SJSA1 (cell line): ENCODE data around the gene RAB10. TPM values are rescaled to one million over a fixed set of nuclear protein-coding genes. Genes with fewer than 3 reads are reported as not detected.

Experiments
- DNase-seq, 2 experiments: peaks; one replicate each; pipeline ENCODE4 v3.0.0-alpha.2; 2015 to 2020; ENCODE audit warnings: low spot score in 2 of 2, low read depth in 1 of 2
- H3K27ac ChIP-seq: fragments of 250-450 bp; sonication (Bioruptor Pico); 2 replicates; pipeline ENCODE4 v1.5.1; 2020; ENCODE audit warnings: mild to moderate bottlenecking, moderate library complexity
- H3K27me3 ChIP-seq: fragments of 250-450 bp; sonication (Bioruptor Pico); replicated peaks from 2 replicates; pipeline ENCODE4 v1.5.1; 2020; ENCODE audit warnings: mild to moderate bottlenecking, moderate library complexity
- H3K36me3 ChIP-seq: fragments of 250-450 bp; sonication (Bioruptor Pico); 2 replicates; pipeline ENCODE4 v1.5.1; 2020; ENCODE audit warnings: mild to moderate bottlenecking
- H3K4me1 ChIP-seq: fragments of 250-450 bp; sonication (Bioruptor Pico); replicated peaks from 2 replicates; pipeline ENCODE4 v1.6.1; 2021; ENCODE audit warnings: mild to moderate bottlenecking
- H3K4me3 ChIP-seq: fragments of 250-450 bp; sonication (Bioruptor Pico); 2 replicates; pipeline ENCODE4 v1.5.1; 2020; ENCODE audit warnings: mild to moderate bottlenecking
- H3K9me3 ChIP-seq: fragments of 250-450 bp; sonication (Bioruptor Pico); replicated peaks from 2 replicates; pipeline ENCODE4 v1.5.1; 2020; ENCODE audit warnings: mild to moderate bottlenecking
- total RNA-seq: library from RNA; depleted of rRNA; stranded (reverse); fragments of >200 nt; shearing (Covaris generic); gene quantifications from 2 replicates; pipeline ENCODE4 v1.2.3, GENCODE V29; 2014

RAB10 gene
- total RNA-seq, 1 experiment from 2014 or later: 92.7 TPM

- Histone ChIP-seq H3K27me3 (peaks cover 23% of the 10 kb centered on the region), H3K36me3 (no peaks in the 10 kb centered on the region), H3K9me3 (no peaks in the 10 kb centered on the region), H3K4me1 (peaks cover 3% of the 10 kb centered on the region; the same call in 1 of the 2 replicates), H3K27ac (no peak overlapping the region), H3K4me3 (no peak overlapping the region)
- no peak for DNase-seq
Measured at GRCh38 chr2:26172189-26172870, 138.4 kb downstream of the RAB10 start.

GRCh38 chr2:26172871-26173775, 139.2 kb downstream of the RAB10 start, which contains the start of gene GAREM2:
Gene GAREM2, plus strand, starts transcription at chr2:26173088. Its CDS starts 133 bp downstream, at chr2:26173221.
- Histone ChIP-seq H3K27me3 (peaks cover 23% of the 10 kb centered on the region), H3K27ac (no peak within 1 kb of the TSS), H3K36me3 (no peaks in the 10 kb centered on the region), H3K9me3 (no peaks in the 10 kb centered on the region), H3K4me3 (peak within 1 kb of the TSS; percentile 22), H3K4me1 (peaks cover 3% of the 10 kb centered on the region; the same call in 1 of the 2 replicates)
- DNase-seq: no peak

- H3K27me3 ChIP-seq: peaks cover 23% of the 10 kb centered on the region
- peaks cover 3% of the 10 kb centered on the region; the same call in 1 of the 2 replicates for H3K4me1 ChIP-seq
- H3K27ac ChIP-seq: no peak overlapping the region
- H3K36me3 ChIP-seq: no peaks in the 10 kb centered on the region
- H3K9me3 ChIP-seq: no peaks in the 10 kb centered on the region
- no peak for DNase-seq
- H3K4me3 ChIP-seq: no peak overlapping the region
Measured at GRCh38 chr2:26173776-26174482, 140.0 kb downstream of the RAB10 start.

GRCh38 chr2:26174691-26175465, 141.0 kb downstream of the RAB10 start:
- H3K4me1 ChIP-seq: peaks cover 3% of the 10 kb centered on the region; the same call in 1 of the 2 replicates
- H3K27ac ChIP-seq: no peak overlapping the region
- DNase-seq: no peak
- no peaks in the 10 kb centered on the region for H3K9me3 ChIP-seq
- no peaks in the 10 kb centered on the region for H3K36me3 ChIP-seq
- H3K4me3 ChIP-seq: no peak overlapping the region
- H3K27me3 ChIP-seq: peaks cover 23% of the 10 kb centered on the region

GRCh38 chr2:26175466-26176278, 141.8 kb downstream of the RAB10 start:
- H3K27ac ChIP-seq: no peak overlapping the region
- DNase-seq: no peak
- peaks cover 3% of the 10 kb centered on the region; the same call in 1 of the 2 replicates for H3K4me1 ChIP-seq
- no peak overlapping the region for H3K4me3 ChIP-seq
- peaks cover 23% of the 10 kb centered on the region for H3K27me3 ChIP-seq
- H3K9me3 ChIP-seq: no peaks in the 10 kb centered on the region
- H3K36me3 ChIP-seq: no peaks in the 10 kb centered on the region

- DNase-seq: no peak
- Histone ChIP-seq H3K4me3 (no peak overlapping the region), H3K27ac (no peak overlapping the region), H3K9me3 (no peaks in the 10 kb centered on the region), H3K4me1 (peaks cover 3% of the 10 kb centered on the region; the same call in 1 of the 2 replicates), H3K27me3 (peaks cover 22% of the 10 kb centered on the region), H3K36me3 (no peaks in the 10 kb centered on the region)
Measured at GRCh38 chr2:26176279-26176615, 142.4 kb downstream of the RAB10 start.

GRCh38 chr2:26177122-26177521, 143.2 kb downstream of the RAB10 start:
- Histone ChIP-seq H3K36me3 (no peaks in the 10 kb centered on the region), H3K4me3 (no peak overlapping the region), H3K27me3 (peaks cover 17% of the 10 kb centered on the region), H3K4me1 (peaks cover 3% of the 10 kb centered on the region; the same call in 1 of the 2 replicates), H3K27ac (no peak overlapping the region), H3K9me3 (no peaks in the 10 kb centered on the region)
- DNase-seq: no peak

- Histone ChIP-seq H3K9me3 (no peaks in the 10 kb centered on the region), H3K27me3 (peaks cover 11% of the 10 kb centered on the region), H3K27ac (no peak overlapping the region), H3K4me1 (peaks cover under 1% of the 10 kb centered on the region; the same call in 1 of the 2 replicates), H3K4me3 (no peak overlapping the region; the same call in 1 of the 2 replicates), H3K36me3 (no peaks in the 10 kb centered on the region)
- no peak for DNase-seq
Measured at GRCh38 chr2:26178246-26178645, 144.4 kb downstream of the RAB10 start.

GRCh38 chr2:26178746-26179436, 145.0 kb downstream of the RAB10 start:
- no peak for DNase-seq
- Histone ChIP-seq H3K36me3 (no peaks in the 10 kb centered on the region), H3K27me3 (peaks cover 6% of the 10 kb centered on the region; the same call in 1 of the 2 replicates), H3K4me1 (no peaks in the 10 kb centered on the region; the same call in 1 of the 2 replicates), H3K27ac (no peak overlapping the region), H3K9me3 (no peaks in the 10 kb centered on the region), H3K4me3 (peak overlapping the region; percentile 37)

- no peak for DNase-seq
- no peaks in the 10 kb centered on the region for H3K9me3 ChIP-seq
- H3K27ac ChIP-seq: no peak overlapping the region
- peaks cover under 1% of the 10 kb centered on the region; the same call in 1 of the 2 replicates for H3K27me3 ChIP-seq
- no peak overlapping the region for H3K4me3 ChIP-seq
- H3K36me3 ChIP-seq: no peaks in the 10 kb centered on the region
- H3K4me1 ChIP-seq: peaks cover 2% of the 10 kb centered on the region
Measured at GRCh38 chr2:26179446-26179913, 145.6 kb downstream of the RAB10 start.

- no peak for DNase-seq
Measured at GRCh38 chr2:26182441-26182840, 148.6 kb downstream of the RAB10 start.

More at GRCh38 chr2:26182441-26182840, 148.6 kb downstream of the RAB10 start:
- Histone ChIP-seq H3K4me3 (no peak overlapping the region), H3K4me1 (peaks cover 4% of the 10 kb centered on the region), H3K27me3 (no peaks in the 10 kb centered on the region), H3K9me3 (no peaks in the 10 kb centered on the region), H3K27ac (no peak overlapping the region), H3K36me3 (no peaks in the 10 kb centered on the region)
